Vagina (tissue), 2 donors: ENCODE results near the gene ELMO1. TPM values are rescaled to one million over a fixed set of nuclear protein-coding genes. Genes with fewer than 3 reads are reported as not detected.
A peak's percentile ranks its signal among the peaks of the same experiment; 100 is the strongest.

Experiments
- DNase-seq, 2 donors: peaks; one replicate each; pipeline ENCODE4 v3.0.0-alpha.2; 2017; ENCODE audit errors: extremely low spot score in 2 of 2
- H3K27ac ChIP-seq: fragments of 200-600 bp; sonication (generic); one replicate; pipeline ENCODE4 v1.5.1; 2019
- H3K27me3 ChIP-seq: fragments of 200-600 bp; sonication (generic); one replicate; pipeline ENCODE4 v1.5.1; 2019
- H3K36me3 ChIP-seq, 2 donors: fragments of 200-600 bp; sonication (generic); one replicate each; pipeline ENCODE4 v1.5.1; 2017 to 2019
- H3K4me1 ChIP-seq: fragments of 200-600 bp; sonication (generic); one replicate; pipeline ENCODE4 v1.5.1; 2019
- H3K4me3 ChIP-seq, 2 donors: fragments of 200-600 bp; sonication (generic); 1 replicate in 1 of 2; 2 replicates in 1 of 2; pipeline ENCODE4 v1.5.1; 2016 to 2019
- H3K9me3 ChIP-seq: fragments of 200-600 bp; sonication (generic); one replicate; pipeline ENCODE4 v1.5.1; 2019
- POLR2A ChIP-seq, 2 donors: fragments of 450-650 bp; IDR thresholded peaks; one replicate each; pipeline ENCODE4 v1.6.1; 2017; ENCODE audit warnings: antibody characterized with exemption in 2 of 2, mild to moderate bottlenecking in 2 of 2, moderate library complexity in 2 of 2
- POLR2AphosphoS5 ChIP-seq, 2 donors: sonication (generic); formaldehyde crosslinking; IDR thresholded peaks; one replicate each; pipeline ENCODE4 v1.9.0; 2017; ENCODE audit warnings: antibody characterized with exemption in 2 of 2, mild to moderate bottlenecking in 2 of 2, low read depth in 1 of 2; ENCODE audit not compliant: insufficient read depth in 1 of 2
- intact Hi-C: fragments of 100-400 bp; cut with DNase I; formaldehyde crosslinking; loops from one replicate; pipeline ENCODE4 v1.15.1; 2023
- total RNA-seq: library from RNA; depleted of rRNA; stranded (reverse); fragments of >200 nt; gene quantifications from one replicate; pipeline ENCODE4 v1.2.3, GENCODE V29; 2016
- TF ChIP-seq, protein P1 (sequence below), 3 experiments: fragments of 450-650 bp in 2 of 3; fragments of 200-600 bp in 1 of 3; sonication (generic) in 1 of 3; IDR thresholded peaks; one replicate each; pipeline ENCODE4 v1.5.1; 2017 to 2019; ENCODE audit warnings: antibody characterized with exemption in 3 of 3, mild to moderate bottlenecking in 2 of 3, moderate library complexity in 2 of 3

Gene ELMO1
- total RNA-seq, 1 donor from 2014 or later, result 74.4 TPM

DNA sequence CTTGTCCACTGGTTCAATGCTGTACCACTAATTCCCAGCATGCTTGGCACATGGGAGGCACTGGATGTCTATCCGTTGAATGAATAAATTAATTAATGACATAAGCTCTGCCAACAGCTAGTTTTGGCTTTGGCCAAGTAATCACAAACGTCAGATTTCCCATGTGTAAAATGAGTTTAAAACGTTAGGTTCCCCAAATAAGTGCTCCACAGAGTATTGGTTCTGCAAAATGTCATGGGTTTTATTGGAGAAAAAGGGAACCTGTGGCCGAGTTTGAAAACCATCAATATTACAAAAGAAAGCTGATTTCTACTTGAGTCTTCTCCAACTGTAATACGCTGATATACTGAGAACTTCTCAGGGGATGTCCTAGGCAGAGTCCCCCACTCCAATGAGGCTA is 23.2 kb downstream of the ELMO1 start:
- no peak for DNase-seq
- Histone ChIP-seq H3K36me3 (no peaks in the 10 kb centered on the region), H3K4me3 (no peak overlapping the region), H3K27ac (no peak overlapping the region), H3K27me3 (no peaks in the 10 kb centered on the region), H3K9me3 (no peaks in the 10 kb centered on the region), H3K4me1 (peaks cover 15% of the 10 kb centered on the region)
- no peak for TF ChIP-seq POLR2AphosphoS5 (IDR thresholded peaks at IDR 0.05; ENCODE audit: insufficient read depth in 1 of 2, low read depth in 1 of 2)
- intact Hi-C loops, result no loop called here

- H3K27ac ChIP-seq, result no peak overlapping the region
Observed at GRCh38 chr7:37424995-37425394, 23.7 kb downstream of the ELMO1 start.

DNA sequence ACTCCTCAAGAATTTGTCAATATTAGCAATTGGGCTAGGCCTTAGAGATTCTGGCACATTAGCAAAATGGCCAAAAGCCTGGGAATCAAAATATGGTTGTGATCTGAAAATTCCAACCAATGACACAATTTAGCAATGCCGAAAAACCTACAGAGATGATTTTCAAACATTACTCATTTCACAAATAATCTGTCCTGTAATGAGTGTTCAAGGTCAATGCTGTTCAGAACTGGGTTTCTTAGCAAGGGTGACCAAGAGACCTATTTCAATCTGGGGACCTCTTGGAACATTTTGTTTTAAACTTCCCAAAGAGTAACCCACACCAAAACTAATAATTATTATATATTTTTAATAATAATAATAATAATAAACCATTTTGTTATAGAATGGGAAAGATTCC is 24.1 kb downstream of the ELMO1 start:
- Histone ChIP-seq H3K27ac (no peak overlapping the region), H3K4me1 (peaks cover 23% of the 10 kb centered on the region), H3K9me3 (no peaks in the 10 kb centered on the region), H3K27me3 (no peaks in the 10 kb centered on the region), H3K36me3 (no peaks in the 10 kb centered on the region), H3K4me3 (no peak overlapping the region)
- intact Hi-C loops, result no loop called here
- DNase-seq, result no peak
- TF ChIP-seq, protein P1, sequence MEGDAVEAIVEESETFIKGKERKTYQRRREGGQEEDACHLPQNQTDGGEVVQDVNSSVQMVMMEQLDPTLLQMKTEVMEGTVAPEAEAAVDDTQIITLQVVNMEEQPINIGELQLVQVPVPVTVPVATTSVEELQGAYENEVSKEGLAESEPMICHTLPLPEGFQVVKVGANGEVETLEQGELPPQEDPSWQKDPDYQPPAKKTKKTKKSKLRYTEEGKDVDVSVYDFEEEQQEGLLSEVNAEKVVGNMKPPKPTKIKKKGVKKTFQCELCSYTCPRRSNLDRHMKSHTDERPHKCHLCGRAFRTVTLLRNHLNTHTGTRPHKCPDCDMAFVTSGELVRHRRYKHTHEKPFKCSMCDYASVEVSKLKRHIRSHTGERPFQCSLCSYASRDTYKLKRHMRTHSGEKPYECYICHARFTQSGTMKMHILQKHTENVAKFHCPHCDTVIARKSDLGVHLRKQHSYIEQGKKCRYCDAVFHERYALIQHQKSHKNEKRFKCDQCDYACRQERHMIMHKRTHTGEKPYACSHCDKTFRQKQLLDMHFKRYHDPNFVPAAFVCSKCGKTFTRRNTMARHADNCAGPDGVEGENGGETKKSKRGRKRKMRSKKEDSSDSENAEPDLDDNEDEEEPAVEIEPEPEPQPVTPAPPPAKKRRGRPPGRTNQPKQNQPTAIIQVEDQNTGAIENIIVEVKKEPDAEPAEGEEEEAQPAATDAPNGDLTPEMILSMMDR (IDR thresholded peaks at IDR 0.05), result no peak
- TF ChIP-seq POLR2A (IDR thresholded peaks at IDR 0.05), result no peak
- TF ChIP-seq POLR2AphosphoS5 (IDR thresholded peaks at IDR 0.05; ENCODE audit: insufficient read depth in 1 of 2, low read depth in 1 of 2), result no peak

More at GRCh38 chr7:37424995-37425394, 23.7 kb downstream of the ELMO1 start:
- peaks cover 20% of the 10 kb centered on the region for H3K4me1 ChIP-seq
- H3K27me3 ChIP-seq, result no peaks in the 10 kb centered on the region
- TF ChIP-seq POLR2A (IDR thresholded peaks at IDR 0.05), result no peak
- TF ChIP-seq, protein P1 (IDR thresholded peaks at IDR 0.05), result no peak
- no peak for TF ChIP-seq POLR2AphosphoS5 (IDR thresholded peaks at IDR 0.05; ENCODE audit: insufficient read depth in 1 of 2, low read depth in 1 of 2)
- no peaks in the 10 kb centered on the region for H3K36me3 ChIP-seq
- intact Hi-C loops, result no loop called here
- no peak for DNase-seq
- H3K4me3 ChIP-seq, result no peak overlapping the region
- no peaks in the 10 kb centered on the region for H3K9me3 ChIP-seq

- Histone ChIP-seq H3K9me3 (no peaks in the 10 kb centered on the region), H3K27ac (peak overlapping the region; percentile 68), H3K4me1 (peaks cover 23% of the 10 kb centered on the region), H3K27me3 (no peaks in the 10 kb centered on the region), H3K4me3 (no peak overlapping the region), H3K36me3 (no peaks in the 10 kb centered on the region)
- intact Hi-C loops, result no loop called here
- peak in 1 of 2 donors; percentile 22 for TF ChIP-seq POLR2AphosphoS5 (IDR thresholded peaks at IDR 0.05; ENCODE audit: insufficient read depth in 1 of 2, low read depth in 1 of 2)
- TF ChIP-seq, protein P1 (IDR thresholded peaks at IDR 0.05), result no peak
- DNase-seq, result no peak
Observed at GRCh38 chr7:37421861-37422500, 26.7 kb downstream of the ELMO1 start.

- TF ChIP-seq POLR2AphosphoS5 (IDR thresholded peaks at IDR 0.05; ENCODE audit: insufficient read depth in 1 of 2, low read depth in 1 of 2), result no peak
- TF ChIP-seq, protein P1 (IDR thresholded peaks at IDR 0.05), result no peak
- TF ChIP-seq POLR2A (IDR thresholded peaks at IDR 0.05), result no peak
- H3K4me1 ChIP-seq, result peaks cover 23% of the 10 kb centered on the region
- intact Hi-C loops, result no loop called here
- H3K27me3 ChIP-seq, result no peaks in the 10 kb centered on the region
- H3K4me3 ChIP-seq, result no peak overlapping the region
- DNase-seq, result no peak
- no peaks in the 10 kb centered on the region for H3K36me3 ChIP-seq
- H3K9me3 ChIP-seq, result no peaks in the 10 kb centered on the region
- H3K27ac ChIP-seq, result peak overlapping the region; percentile 7
Observed at GRCh38 chr7:37420946-37421695, 27.5 kb downstream of the ELMO1 start.
